COLO829 (cell line): Measurements from ENCODE around the gene CCDC178.
"Not testable (repeated sequence)": the region's sequence is repeated elsewhere in the genome, so short reads cannot be mapped to it uniquely, and the experiment has no call there.

Experiments
- DNase-seq: peaks from one replicate; pipeline ENCODE4 v3.0.0; 2012; ENCODE audit warnings: low spot score

The CCDC178 gene

GRCh38 chr18:33440060-33441043, at the start of gene CCDC178:
CCDC178 (minus strand) TSS chr18:33440721; CDS start chr18:33412088, 28,633 bp downstream.
- DNase-seq, result no peak

- no peak for DNase-seq
Measured at GRCh38 chr18:33483908-33484307, 43.4 kb upstream of the CCDC178 start.

GRCh38 chr18:33472509-33472908, 32.0 kb upstream of the CCDC178 start:
- no peak for DNase-seq

- no peak for DNase-seq
Measured at GRCh38 chr18:33470216-33470615, 29.7 kb upstream of the CCDC178 start.

- no peak for DNase-seq
Measured at GRCh38 chr18:33469699-33470098, 29.2 kb upstream of the CCDC178 start.

GRCh38 chr18:33467531-33467930, 27.0 kb upstream of the CCDC178 start:
- DNase-seq, result no peak

GRCh38 chr18:33466822-33467221, 26.3 kb upstream of the CCDC178 start:
- DNase-seq, result no peak

- DNase-seq, result no peak
Measured at GRCh38 chr18:33460681-33461080, 20.2 kb upstream of the CCDC178 start.

- no peak for DNase-seq
Measured at GRCh38 chr18:33459612-33460011, 19.1 kb upstream of the CCDC178 start.

GRCh38 chr18:33446604-33447003, 6.1 kb upstream of the CCDC178 start:
- DNase-seq, result no peak

GRCh38 chr18:33444709-33445108, 4.2 kb upstream of the CCDC178 start:
- no peak for DNase-seq

GRCh38 chr18:33432857-33433256, 7.7 kb downstream of the CCDC178 start:
- no peak for DNase-seq

GRCh38 chr18:33427549-33427948, 13.0 kb downstream of the CCDC178 start:
- DNase-seq, result no peak

- DNase-seq, result no peak
Measured at GRCh38 chr18:33424266-33424946, 16.1 kb downstream of the CCDC178 start.

- DNase-seq, result no peak
Measured at GRCh38 chr18:33421225-33421624, 19.3 kb downstream of the CCDC178 start.

GRCh38 chr18:33404244-33404873, 36.2 kb downstream of the CCDC178 start:
- DNase-seq, result no peak

- not testable (repeated sequence) for DNase-seq
Measured at GRCh38 chr18:33398939-33399338, 41.6 kb downstream of the CCDC178 start.

GRCh38 chr18:33375829-33376228, 64.7 kb downstream of the CCDC178 start:
- no peak for DNase-seq

- DNase-seq, result no peak
Measured at GRCh38 chr18:33372442-33372841, 68.1 kb downstream of the CCDC178 start.

- no peak for DNase-seq
Measured at GRCh38 chr18:33369711-33370449, 70.6 kb downstream of the CCDC178 start.

GRCh38 chr18:33356735-33357134, 83.8 kb downstream of the CCDC178 start:
- DNase-seq, result no peak

- no peak for DNase-seq
Measured at GRCh38 chr18:33355756-33356155, 84.8 kb downstream of the CCDC178 start.
